Posterior vena cava (tissue), 2 donors: Measurements from ENCODE around the gene AMPD2. TPM values are rescaled to one million over a fixed set of nuclear protein-coding genes. Genes with fewer than 3 reads are reported as not detected.

Experiments used
- DNase-seq: peaks from one replicate; pipeline ENCODE4 v3.0.0-alpha.2; 2020; ENCODE audit warnings: low spot score
- intact Hi-C, 2 donors: fragments of 100-400 bp; cut with DNase I; formaldehyde crosslinking; loops; one replicate each; pipeline versions ENCODE4 v1.14.1 to v1.14.2; 2022 to 2023
- total RNA-seq, 2 donors: library from RNA; stranded (reverse); fragmentation: NEBNext Ultra II Directional; extraction: Animal tissue kit (Norgen Biotek cat#: 25700); gene quantifications; one replicate each; pipeline ENCODE4 v1.2.1, GENCODE V29; 2021
- donor health status: DM: yes; HTN: yes; CAD: no.
- donor health status: DM: yes; HTN: yes; CAD: no.

AMPD2 gene
- total RNA-seq, 2 donors from 2014 or later, result 33.8 to 39.4 TPM

GRCh38 chr1:109627692-109628399 lies 8.2 kb downstream of the AMPD2 start:
- DNase-seq, result peak; percentile 77
- intact Hi-C loops, result loop anchor here (5.0 to 10.0 kb wide), 2 partner anchors 83 to 86 kb away; partner anchors contain the start of gene GNAI3 (in 1 of the 2)

GRCh38 chr1:109628540-109629321 lies 9.1 kb downstream of the AMPD2 start:
- intact Hi-C loops, result loop anchor here (5.0 to 10.0 kb wide), 2 partner anchors 84 to 86 kb away; partner anchors contain the start of gene GNAI3 (in 1 of the 2)

GRCh38 chr1:109629372-109630030 lies 9.9 kb downstream of the AMPD2 start:
- intact Hi-C loops, result loop anchor here (5.0 to 10.0 kb wide), 3 partner anchors 85 to 355 kb away; partner anchors contain the start of genes AHCYL1 (in 1 of the 2) and GNAI3 (in 1 of the 2)
- DNase-seq, result no peak

More at GRCh38 chr1:109628540-109629321, 9.1 kb downstream of the AMPD2 start:
- no peak for DNase-seq

GRCh38 chr1:109630081-109630897 lies 10.7 kb downstream of the AMPD2 start:
- intact Hi-C loops, result loop anchor here in 1 of 2 donors (10.0 kb wide), 1 partner anchor 355 kb away; the partner anchor contains the start of gene AHCYL1
- no peak for DNase-seq

GRCh38 chr1:109630898-109631512 lies 11.4 kb downstream of the AMPD2 start:
- intact Hi-C loops, result loop anchor here in 1 of 2 donors (10.0 kb wide), 1 partner anchor 354 kb away; the partner anchor contains the start of gene AHCYL1
- DNase-seq, result no peak

GRCh38 chr1:109631513-109632505 lies 12.2 kb downstream of the AMPD2 start:
- intact Hi-C loops, result loop anchor here in 1 of 2 donors (10.0 kb wide), 1 partner anchor 353 kb away; the partner anchor contains the start of gene AHCYL1
- no peak for DNase-seq

GRCh38 chr1:109632671-109633346 lies 13.2 kb downstream of the AMPD2 start:
- no peak for DNase-seq
- intact Hi-C loops, result loop anchor here in 1 of 2 donors (10.0 kb wide), 1 partner anchor 352 kb away; the partner anchor contains the start of gene AHCYL1

GRCh38 chr1:109634292-109634691 lies 14.7 kb downstream of the AMPD2 start:
- intact Hi-C loops, result loop anchor here in 1 of 2 donors (10.0 kb wide), 1 partner anchor 351 kb away; the partner anchor contains the start of gene AHCYL1
- DNase-seq, result no peak

GRCh38 chr1:109634771-109635750 lies 15.4 kb downstream of the AMPD2 start:
- DNase-seq, result no peak
- intact Hi-C loops, result loop anchor here (5.0 to 10.0 kb wide), 2 partner anchors 137 to 350 kb away; partner anchors contain the start of gene AHCYL1 (in 1 of the 2)

GRCh38 chr1:109635862-109636200 lies 16.2 kb downstream of the AMPD2 start:
- intact Hi-C loops, result loop anchor here (5.0 to 10.0 kb wide), 2 partner anchors 136 to 349 kb away; partner anchors contain the start of gene AHCYL1 (in 1 of the 2)
- DNase-seq, result no peak

GRCh38 chr1:109636201-109636952 lies 16.7 kb downstream of the AMPD2 start:
- intact Hi-C loops, result loop anchor here (5.0 to 10.0 kb wide), 2 partner anchors 136 to 348 kb away; partner anchors contain the start of gene AHCYL1 (in 1 of the 2)
- no peak for DNase-seq

- DNase-seq, result no peak
- intact Hi-C loops, result loop anchor here (5.0 to 10.0 kb wide), 2 partner anchors 135 to 347 kb away; partner anchors contain the start of gene AHCYL1 (in 1 of the 2)
Observed at GRCh38 chr1:109637446-109637845, 17.8 kb downstream of the AMPD2 start.

GRCh38 chr1:109639063-109639840 lies 19.6 kb downstream of the AMPD2 start:
- intact Hi-C loops, result loop anchor here (5.0 to 10.0 kb wide), 2 partner anchors 133 to 346 kb away; partner anchors contain the start of gene AHCYL1 (in 1 of the 2)
- no peak for DNase-seq
